KOPT-K1 (cell line): Measurements from ENCODE around the gene SULF2.

Source experiments
- H3K27ac ChIP-seq: fragments of 200-600 bp; sonication (generic); 2 replicates; pipeline ENCODE4 v1.5.1; 2016; ENCODE audit warnings: antibody characterized with exemption, mild to moderate bottlenecking, low read depth, low read length; ENCODE audit not compliant: poor library complexity, severe bottlenecking
- H3K36me3 ChIP-seq: fragments of 200-600 bp; sonication (generic); 2 replicates; pipeline ENCODE4 v1.5.1; 2017; ENCODE audit warnings: antibody characterized with exemption, mild to moderate bottlenecking, low read length, moderate library complexity; ENCODE audit not compliant: insufficient read depth
- H3K9me3 ChIP-seq: fragments of 200-600 bp; sonication (generic); 2 replicates; pipeline ENCODE4 v1.5.1; 2017; ENCODE audit warnings: antibody characterized with exemption, low read length, mild to moderate bottlenecking; ENCODE audit not compliant: insufficient read depth, poor library complexity, severe bottlenecking

The SULF2 gene

GRCh38 chr20:47710665-47711045, 74.6 kb downstream of the SULF2 start:
- no peaks in the 10 kb centered on the region for H3K36me3 ChIP-seq
- no peaks in the 10 kb centered on the region for H3K9me3 ChIP-seq
- H3K27ac ChIP-seq, result no peak overlapping the region

DNA sequence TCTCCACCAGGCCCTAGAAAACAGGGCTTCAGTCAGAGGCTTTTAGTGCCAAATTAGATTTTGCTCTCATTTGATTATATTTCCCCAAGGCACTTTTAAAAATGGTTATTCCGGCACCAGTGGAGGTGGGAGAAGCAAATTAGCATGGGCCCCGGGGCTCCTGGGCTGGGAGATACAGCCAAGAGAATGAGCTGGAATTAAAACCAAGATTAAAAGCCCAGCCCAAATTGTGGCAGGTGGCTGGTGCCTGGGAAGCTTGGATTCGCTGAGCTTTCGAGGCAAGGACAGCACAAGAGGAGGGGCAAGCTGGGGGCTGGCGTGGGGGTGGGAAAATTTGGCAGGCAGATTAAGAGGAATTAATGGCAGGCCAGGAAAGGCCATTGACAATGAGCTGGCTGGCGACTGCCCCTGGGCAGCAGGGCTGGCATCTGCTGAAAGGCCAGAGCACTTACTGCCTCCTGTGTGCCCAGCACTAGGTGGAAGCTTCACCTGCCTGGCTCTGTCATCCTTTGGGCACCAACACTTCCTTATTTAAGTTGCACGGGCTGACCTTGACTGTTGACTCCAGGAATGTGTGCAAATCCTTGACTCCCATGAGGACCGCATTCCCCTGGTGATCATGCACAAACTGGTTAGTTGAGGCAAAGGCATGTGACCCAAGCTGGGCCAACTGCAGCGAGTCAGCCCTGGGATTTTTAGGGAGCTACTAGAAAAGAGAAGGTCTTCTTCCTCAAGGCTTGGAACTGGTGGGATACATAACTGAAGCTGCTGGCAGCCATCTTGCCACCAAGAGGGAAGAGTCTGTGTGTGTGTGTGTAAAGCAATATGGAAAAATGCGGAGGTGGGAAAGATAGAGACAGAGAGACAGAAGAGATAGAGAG, 76.1 kb downstream of the SULF2 start:
- H3K27ac ChIP-seq, result no peak overlapping the region
- no peaks in the 10 kb centered on the region for H3K36me3 ChIP-seq
- no peaks in the 10 kb centered on the region for H3K9me3 ChIP-seq

DNA sequence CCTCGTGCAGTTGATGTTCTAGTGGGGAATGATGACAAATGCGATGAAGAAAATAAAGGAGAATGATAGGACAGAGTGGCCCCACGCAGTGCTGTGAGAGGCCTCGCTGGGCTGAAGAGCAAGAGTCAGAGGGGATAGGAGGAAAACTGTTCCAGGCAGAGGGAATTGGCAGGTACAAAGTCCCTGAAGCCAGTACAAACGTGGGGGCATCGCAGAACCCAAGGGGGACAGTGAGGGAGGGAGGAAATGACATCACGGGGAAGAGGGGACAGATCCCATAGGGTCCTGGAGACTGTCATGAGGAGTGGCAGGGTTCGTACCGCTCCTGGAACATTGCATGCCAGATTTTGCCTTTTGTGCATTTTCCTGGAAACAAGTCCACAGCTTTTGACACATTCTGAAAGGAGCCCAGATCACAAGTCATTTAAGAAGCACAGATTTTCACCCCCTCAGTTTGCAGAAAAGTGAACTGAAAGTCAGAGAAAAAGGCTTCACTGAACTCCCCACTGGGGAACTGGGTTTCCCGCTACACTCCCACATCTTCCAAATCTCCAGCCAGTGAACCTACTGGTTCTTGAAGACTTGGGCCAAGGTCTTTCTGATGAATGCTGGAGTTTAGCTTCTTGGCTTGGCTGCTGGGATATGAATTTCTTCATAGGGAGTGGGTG, 77.0 kb downstream of the SULF2 start:
- H3K36me3 ChIP-seq, result no peaks in the 10 kb centered on the region
- no peaks in the 10 kb centered on the region for H3K9me3 ChIP-seq
- no peak overlapping the region for H3K27ac ChIP-seq

GRCh38 chr20:47706345-47706744, 78.9 kb downstream of the SULF2 start:
- no peaks in the 10 kb centered on the region for H3K9me3 ChIP-seq
- no peak overlapping the region for H3K27ac ChIP-seq
- no peaks in the 10 kb centered on the region for H3K36me3 ChIP-seq

GRCh38 chr20:47705497-47705856, 79.8 kb downstream of the SULF2 start:
- H3K9me3 ChIP-seq, result no peaks in the 10 kb centered on the region
- H3K36me3 ChIP-seq, result no peaks in the 10 kb centered on the region
- H3K27ac ChIP-seq, result no peak overlapping the region

DNA sequence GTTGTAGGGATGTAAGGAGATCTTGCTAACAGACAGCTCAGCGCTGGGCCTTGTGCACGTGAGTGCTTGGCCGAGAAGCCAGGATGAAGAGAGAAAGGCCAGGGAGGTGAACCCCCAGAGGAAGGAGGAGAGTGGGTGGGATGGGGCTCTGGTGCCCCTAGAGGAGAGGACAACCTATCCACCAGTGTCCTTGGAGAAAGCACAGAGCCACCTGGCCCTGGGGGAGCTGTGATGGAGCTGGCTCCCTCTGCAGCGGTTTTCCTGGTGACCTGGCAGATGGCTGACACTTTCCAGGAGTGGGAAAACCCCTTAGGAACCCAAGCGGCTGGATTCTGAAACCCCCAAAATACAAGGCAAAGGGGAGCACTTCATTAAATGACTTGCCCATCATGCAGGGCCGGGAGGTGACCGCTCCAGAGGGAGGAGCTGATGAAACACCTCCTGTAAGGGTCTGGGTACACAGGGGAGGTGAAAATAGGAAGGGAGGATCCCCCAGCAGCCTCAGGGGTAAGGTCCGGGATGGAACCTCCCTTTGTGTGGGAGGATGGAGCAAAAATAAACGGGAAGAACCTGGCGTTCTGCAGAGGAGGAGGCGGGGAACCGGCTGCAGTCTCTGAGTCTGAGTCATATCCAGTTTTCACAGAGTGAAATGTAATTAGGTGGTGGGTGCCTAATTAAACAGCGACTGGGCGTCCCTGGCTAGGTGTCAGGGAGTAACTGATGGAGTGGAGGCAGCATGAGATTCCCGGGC, 80.4 kb downstream of the SULF2 start:
- no peaks in the 10 kb centered on the region for H3K36me3 ChIP-seq
- no peaks in the 10 kb centered on the region for H3K9me3 ChIP-seq
- no peak overlapping the region for H3K27ac ChIP-seq

- Histone ChIP-seq H3K36me3 (no peaks in the 10 kb centered on the region), H3K9me3 (no peaks in the 10 kb centered on the region)
These were observed 81.5 kb downstream of the SULF2 start for GRCh38 chr20:47703748-47704147.

DNA sequence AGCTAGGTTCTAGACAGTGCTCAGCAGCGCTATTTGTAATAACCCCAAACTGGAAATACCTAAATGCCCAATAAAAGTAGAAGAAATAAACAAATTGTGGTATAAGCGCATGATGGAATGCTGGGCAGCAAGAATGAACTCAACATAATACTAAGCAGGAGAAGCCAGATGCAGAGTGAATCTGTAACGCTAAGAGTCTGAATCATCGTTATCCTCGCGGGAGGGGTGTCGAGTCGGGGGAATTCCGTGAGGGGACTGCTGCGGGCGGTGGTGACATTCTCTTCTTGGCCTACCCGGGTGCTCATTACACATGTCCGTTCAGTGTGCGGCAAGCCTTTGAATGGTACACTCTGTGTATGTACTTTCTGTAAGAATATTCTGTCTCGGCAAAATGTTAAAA, 83.7 kb downstream of the SULF2 start:
- Histone ChIP-seq H3K36me3 (no peaks in the 10 kb centered on the region), H3K27ac (no peak overlapping the region), H3K9me3 (no peaks in the 10 kb centered on the region)

More at GRCh38 chr20:47703748-47704147, 81.5 kb downstream of the SULF2 start:
- no peak overlapping the region for H3K27ac ChIP-seq

GRCh38 chr20:47700327-47700726, 85.0 kb downstream of the SULF2 start:
- H3K9me3 ChIP-seq, result no peaks in the 10 kb centered on the region
- H3K36me3 ChIP-seq, result no peaks in the 10 kb centered on the region
- H3K27ac ChIP-seq, result no peak overlapping the region

DNA sequence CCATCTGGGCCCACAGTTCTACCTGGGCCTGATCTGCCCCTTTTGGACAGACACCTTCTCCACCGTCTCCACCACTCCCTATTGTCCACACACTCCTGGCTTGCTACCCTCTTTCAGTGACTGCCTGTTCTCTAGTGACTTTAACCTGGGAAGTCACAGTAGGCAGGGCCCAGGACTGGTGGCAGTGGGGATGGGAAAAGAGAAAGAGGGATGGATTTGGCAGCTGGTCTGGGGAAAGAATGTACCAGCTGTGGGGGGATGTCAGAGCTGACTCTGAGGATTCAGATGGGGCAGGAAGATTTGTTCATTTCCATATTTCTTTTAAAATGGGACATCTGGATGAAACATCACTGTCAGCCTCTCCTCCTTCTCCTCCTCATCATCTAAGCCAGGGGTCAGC, 85.5 kb downstream of the SULF2 start:
- Histone ChIP-seq H3K9me3 (no peaks in the 10 kb centered on the region), H3K27ac (no peak overlapping the region), H3K36me3 (no peaks in the 10 kb centered on the region)

GRCh38 chr20:47698142-47698541, 87.1 kb downstream of the SULF2 start:
- no peaks in the 10 kb centered on the region for H3K9me3 ChIP-seq
- no peaks in the 10 kb centered on the region for H3K36me3 ChIP-seq
- H3K27ac ChIP-seq, result no peak overlapping the region

DNA sequence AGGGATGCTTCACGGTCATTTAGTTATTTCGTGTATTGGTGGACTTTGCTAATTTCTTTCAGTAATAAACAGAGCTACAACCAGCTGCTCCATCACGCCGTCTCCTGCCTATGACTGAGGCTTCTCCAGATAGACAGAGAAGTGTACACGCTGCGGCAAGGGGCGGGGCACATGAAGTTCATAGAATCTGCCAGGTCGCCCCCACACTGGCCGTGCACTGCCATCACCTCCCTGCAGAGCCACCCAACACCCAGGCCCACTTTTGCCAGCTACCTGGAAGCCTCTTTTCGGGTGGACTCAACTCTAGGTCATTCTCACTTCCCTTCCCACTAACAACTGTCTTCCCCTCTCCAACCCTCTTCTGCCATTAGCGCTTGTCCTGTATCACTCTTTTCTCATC, 88.4 kb downstream of the SULF2 start:
- H3K36me3 ChIP-seq, result no peaks in the 10 kb centered on the region
- no peaks in the 10 kb centered on the region for H3K9me3 ChIP-seq
- H3K27ac ChIP-seq, result no peak overlapping the region

DNA sequence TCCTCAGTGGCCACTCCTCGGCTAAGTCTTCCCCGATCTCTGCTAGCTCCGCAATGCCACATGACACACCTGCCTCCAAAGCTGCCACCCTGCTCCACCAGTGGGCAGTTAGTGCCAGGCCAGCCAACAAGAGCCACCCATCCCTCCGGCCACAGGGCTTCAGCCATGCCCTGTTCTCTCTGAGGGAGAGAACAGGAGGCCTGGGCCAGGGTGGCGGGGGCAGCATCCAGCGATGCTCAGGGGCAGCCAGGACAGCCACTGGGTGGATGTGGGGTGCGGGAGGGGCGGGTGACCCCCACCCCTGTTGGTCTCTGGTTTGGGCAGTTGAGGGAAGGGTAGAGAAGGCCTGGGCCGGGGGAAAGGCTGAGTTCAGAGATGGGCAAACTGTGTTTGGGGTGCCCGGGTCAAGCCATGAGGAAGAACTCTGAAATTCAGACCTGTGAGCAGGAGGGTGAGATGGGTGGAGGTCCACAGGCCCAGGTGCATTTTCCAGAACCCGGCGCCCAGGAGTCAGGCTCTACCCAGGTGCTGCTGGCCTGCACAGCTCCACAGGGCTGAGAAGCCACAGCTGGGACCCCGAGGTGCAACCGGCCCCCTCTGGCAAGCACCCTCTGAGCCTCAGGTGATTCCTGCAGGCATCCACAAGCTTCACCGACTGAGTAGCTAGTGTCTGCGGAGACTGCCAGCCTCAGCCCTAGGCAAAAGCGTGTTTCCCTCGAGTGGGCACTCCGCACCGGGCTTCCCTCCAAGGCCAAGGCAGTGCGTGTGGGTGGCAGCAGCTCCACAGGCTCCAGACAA, 91.1 kb downstream of the SULF2 start:
- Histone ChIP-seq H3K9me3 (no peaks in the 10 kb centered on the region), H3K27ac (peak overlapping the region; percentile 33), H3K36me3 (no peaks in the 10 kb centered on the region)

- no peaks in the 10 kb centered on the region for H3K36me3 ChIP-seq
- H3K27ac ChIP-seq, result no peak overlapping the region
- no peaks in the 10 kb centered on the region for H3K9me3 ChIP-seq
These were observed 93.7 kb downstream of the SULF2 start for GRCh38 chr20:47691625-47692024.

DNA sequence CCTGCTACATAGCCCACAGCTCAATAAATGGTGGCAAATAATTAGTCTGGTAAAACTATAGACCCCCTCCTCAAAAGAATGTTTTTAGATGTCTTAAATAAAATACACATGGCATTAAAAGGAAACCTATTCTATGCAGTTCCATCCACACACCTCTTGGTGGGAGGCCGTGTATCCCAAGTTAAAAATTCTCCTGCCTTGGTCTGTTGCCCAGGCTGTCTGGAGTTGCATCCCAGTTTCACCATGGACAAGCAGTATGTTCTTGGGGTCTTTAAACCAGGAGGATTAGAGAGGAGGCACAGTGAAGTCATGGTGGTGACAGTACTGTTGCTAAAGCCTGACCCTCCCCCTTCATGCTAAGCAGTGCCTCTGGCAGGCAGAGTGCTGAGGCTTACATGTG, 95.5 kb downstream of the SULF2 start:
- Histone ChIP-seq H3K27ac (no peak overlapping the region), H3K36me3 (no peaks in the 10 kb centered on the region), H3K9me3 (no peaks in the 10 kb centered on the region)
